ENCODE data around the gene FHIP2A.
"Not testable (repeated sequence)": the region's sequence is repeated elsewhere in the genome, so short reads cannot be mapped to it uniquely, and the experiment has no call there.

FHIP2A gene

GRCh38 chr10:114780577-114781184 lies 40.9 kb upstream of the FHIP2A start:
- no peak overlapping the region for H3K4me3 ChIP-seq (replicated peaks; ENCODE audit: low read depth, low read length)
- no peak for DNase-seq (ENCODE audit: low read depth)
- TF ChIP-seq, protein P1, sequence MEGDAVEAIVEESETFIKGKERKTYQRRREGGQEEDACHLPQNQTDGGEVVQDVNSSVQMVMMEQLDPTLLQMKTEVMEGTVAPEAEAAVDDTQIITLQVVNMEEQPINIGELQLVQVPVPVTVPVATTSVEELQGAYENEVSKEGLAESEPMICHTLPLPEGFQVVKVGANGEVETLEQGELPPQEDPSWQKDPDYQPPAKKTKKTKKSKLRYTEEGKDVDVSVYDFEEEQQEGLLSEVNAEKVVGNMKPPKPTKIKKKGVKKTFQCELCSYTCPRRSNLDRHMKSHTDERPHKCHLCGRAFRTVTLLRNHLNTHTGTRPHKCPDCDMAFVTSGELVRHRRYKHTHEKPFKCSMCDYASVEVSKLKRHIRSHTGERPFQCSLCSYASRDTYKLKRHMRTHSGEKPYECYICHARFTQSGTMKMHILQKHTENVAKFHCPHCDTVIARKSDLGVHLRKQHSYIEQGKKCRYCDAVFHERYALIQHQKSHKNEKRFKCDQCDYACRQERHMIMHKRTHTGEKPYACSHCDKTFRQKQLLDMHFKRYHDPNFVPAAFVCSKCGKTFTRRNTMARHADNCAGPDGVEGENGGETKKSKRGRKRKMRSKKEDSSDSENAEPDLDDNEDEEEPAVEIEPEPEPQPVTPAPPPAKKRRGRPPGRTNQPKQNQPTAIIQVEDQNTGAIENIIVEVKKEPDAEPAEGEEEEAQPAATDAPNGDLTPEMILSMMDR (IDR thresholded peaks at IDR 0.05; ENCODE audit: low read length, missing control alignments) = no peak

DNA sequence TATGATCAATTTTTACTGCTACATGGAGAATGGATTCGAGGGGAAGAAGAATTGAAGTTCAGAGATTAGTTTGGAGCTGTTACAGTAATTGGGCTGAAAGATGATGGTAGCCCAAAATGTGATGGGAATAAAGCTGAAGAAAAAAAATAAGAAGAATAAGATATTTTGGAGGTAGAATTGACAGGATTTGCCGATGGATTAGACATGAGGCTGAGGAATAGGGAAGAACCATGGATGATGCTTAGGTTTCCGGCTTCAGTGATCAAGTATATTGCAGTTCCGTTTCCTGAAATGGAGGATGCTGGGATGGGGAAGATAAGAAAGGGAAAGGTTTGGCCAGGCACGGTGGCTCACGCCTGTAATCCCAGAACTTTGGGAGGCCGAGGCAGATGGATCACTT lies 38.9 kb upstream of the FHIP2A start:
- no peak overlapping the region for H3K4me3 ChIP-seq (replicated peaks; ENCODE audit: low read depth, low read length)
- DNase-seq (ENCODE audit: low read depth) = no peak
- TF ChIP-seq, protein P1 (IDR thresholded peaks at IDR 0.05; ENCODE audit: low read length, missing control alignments) = no peak

GRCh38 chr10:114783686-114784085 lies 37.9 kb upstream of the FHIP2A start:
- no peak overlapping the region for H3K4me3 ChIP-seq (replicated peaks; ENCODE audit: low read depth, low read length)
- TF ChIP-seq, protein P1 (IDR thresholded peaks at IDR 0.05; ENCODE audit: low read length, missing control alignments) = no peak
- no peak for DNase-seq (ENCODE audit: low read depth)

DNA sequence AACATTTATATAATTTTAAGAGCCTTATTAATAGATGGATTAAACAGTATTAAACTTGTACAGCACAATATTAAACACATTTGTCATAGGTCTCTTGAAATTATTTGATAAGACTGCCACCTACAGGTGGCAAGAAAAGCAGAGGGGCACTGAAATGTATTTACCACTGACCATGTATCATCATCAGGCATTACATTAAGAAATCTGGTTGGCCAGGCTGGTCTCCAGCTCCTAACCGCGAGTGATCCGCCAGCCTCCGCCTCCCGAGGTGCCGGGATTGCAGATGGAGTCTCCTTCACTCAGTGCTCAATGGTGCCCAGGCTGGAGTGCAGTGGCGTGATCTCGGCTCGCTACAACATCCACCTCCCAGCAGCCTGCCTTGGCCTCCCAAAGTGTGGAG lies 35.1 kb upstream of the FHIP2A start:
- not testable (repeated sequence) for H3K4me3 ChIP-seq (replicated peaks; ENCODE audit: low read depth, low read length)
- TF ChIP-seq, protein P1 (IDR thresholded peaks at IDR 0.05; ENCODE audit: low read length, missing control alignments) = peak; percentile 65
- peak; percentile 68 for DNase-seq (ENCODE audit: low read depth)

DNA sequence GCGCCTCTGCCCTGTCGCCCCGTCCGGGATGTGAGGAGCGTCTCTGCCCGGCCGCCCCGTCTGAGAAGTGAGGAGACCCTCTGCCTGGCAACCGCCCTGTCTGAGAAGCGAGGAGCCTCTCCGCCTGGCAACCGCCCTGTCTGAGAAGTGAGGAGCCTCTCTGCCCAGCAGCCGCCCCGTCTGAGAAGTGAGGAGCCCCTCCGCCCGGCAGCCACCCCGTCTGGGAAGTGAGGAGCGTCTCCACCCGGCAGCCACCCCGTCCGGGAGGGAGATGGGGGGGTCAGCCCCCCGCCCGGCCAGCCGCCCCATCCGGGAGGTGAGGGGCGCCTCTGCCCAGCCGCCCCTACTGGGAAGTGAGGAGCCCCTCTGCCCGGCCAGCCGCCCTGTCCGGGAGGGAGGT lies 34.4 kb upstream of the FHIP2A start:
- DNase-seq (ENCODE audit: low read depth); H3K4me3 ChIP-seq (replicated peaks; ENCODE audit: low read depth, low read length): not testable (repeated sequence)

DNA sequence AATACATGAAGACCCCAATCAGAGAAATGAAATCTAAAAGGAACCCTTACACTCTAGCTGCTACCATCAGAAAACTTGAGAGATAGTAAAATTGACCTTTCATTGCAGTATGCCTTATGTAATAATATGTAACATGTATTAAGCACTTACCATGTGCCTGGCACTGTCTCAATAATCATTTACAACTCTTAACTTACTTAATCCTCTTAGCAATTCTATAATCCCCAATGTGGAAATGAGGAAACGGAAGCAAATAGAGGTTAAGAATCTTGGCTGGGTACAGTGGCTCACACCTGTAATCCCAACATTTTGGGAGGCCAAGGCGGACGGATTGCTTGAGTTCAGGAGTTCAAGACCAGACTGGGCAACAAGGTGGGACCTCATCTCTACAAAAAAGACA lies 29.8 kb upstream of the FHIP2A start:
- no peak for DNase-seq (ENCODE audit: low read depth)
- TF ChIP-seq, protein P1 (IDR thresholded peaks at IDR 0.05; ENCODE audit: low read length, missing control alignments) = no peak
- no peak overlapping the region for H3K4me3 ChIP-seq (replicated peaks; ENCODE audit: low read depth, low read length)

DNA sequence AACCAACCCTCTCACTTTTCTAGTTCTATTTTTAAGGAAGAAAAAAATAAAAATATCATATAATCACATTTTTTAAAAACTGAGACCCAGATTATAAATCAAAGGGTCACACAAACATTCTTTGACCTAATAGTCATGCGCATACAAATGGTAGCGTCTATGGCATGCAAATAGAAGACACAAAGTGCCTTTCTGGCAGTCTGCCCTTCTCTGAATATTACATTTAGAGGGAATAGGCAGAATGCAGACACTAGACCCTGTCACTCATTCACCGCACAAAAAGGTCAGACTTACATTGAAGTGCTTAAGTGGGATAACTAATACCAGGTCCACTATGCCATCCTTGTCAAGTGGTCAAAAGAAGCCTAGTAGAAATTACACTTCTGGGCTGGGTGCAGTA lies 26.5 kb upstream of the FHIP2A start:
- H3K4me3 ChIP-seq (replicated peaks; ENCODE audit: low read depth, low read length) = no peak overlapping the region
- TF ChIP-seq, protein P1 (IDR thresholded peaks at IDR 0.05; ENCODE audit: low read length, missing control alignments) = no peak
- no peak for DNase-seq (ENCODE audit: low read depth)
